ENCODE measurements around the gene PTPRD. TPM values are rescaled to one million over a fixed set of nuclear protein-coding genes. Genes with fewer than 3 reads are reported as not detected.

PTPRD gene
- total and polyA plus RNA-seq, 9 donors, result 16.2 to 231 (median 85.8) TPM

DNA sequence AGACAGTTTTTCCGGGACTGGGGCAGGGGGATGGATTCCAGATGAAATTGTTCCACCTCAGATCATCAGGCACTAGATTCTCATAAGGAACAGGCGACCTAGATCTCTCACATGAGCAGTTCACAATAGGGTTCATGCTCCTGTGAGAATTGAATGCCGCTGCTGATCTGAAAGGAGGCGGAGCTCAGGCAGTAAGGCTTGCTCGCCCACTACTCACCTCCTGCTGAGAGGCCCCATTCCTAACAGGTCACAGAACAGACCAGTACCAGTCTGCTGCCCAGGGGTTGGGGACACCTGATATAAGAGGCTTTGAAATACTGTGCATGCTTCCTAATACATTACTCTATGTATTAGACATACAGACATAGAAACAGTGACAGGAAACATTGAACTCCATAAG is 41.1 kb downstream of the PTPRD start:
- Histone ChIP-seq H3K4me3 (no peak overlapping the region), H3K27ac (no peak overlapping the region), H3K4me1 (ENCODE audit: insufficient read depth) (no peaks in the 10 kb centered on the region), H3K9me3 (no peaks in the 10 kb centered on the region), H3K27me3 (no peaks in the 10 kb centered on the region), H3K36me3 (no peaks in the 10 kb centered on the region)
- DNase-seq, result no peak
- WGBS, 3 donors, result 80 to 85% (median 85%) methylated on average over 5 of the region's 5 CpGs
- intact Hi-C loops (cut with DNase I), result loop anchor here in 1 of 4 donors (2.0 kb wide), 1 partner anchor 21 kb away; no protein-coding TSS in a partner anchor
- TF ChIP-seq CTCF (IDR thresholded peaks at IDR 0.05), result no peak
- TF ChIP-seq POLR2A (IDR thresholded peaks at IDR 0.05), result no peak
- no peak for TF ChIP-seq EP300 (IDR thresholded peaks at IDR 0.05)

DNA sequence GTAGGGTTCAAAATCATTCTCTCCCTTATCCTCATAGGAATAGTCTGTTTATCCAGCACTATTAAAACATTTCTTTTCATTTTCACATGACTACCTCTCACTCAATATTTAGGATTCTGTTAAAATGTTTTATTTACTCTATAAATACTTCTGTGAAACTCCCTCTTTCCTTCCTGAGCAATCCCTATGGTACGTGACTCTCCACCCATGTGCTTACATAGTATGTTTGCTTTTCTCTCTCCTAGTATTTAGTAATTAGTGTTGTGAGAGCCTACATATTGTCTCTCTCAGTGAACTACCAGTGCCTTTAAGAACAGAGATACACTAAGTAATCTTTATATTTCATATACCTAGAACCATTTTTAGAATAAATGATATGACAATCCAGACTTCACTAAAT is 46.0 kb downstream of the PTPRD start:
- no peaks in the 10 kb centered on the region for H3K27me3 ChIP-seq
- no peak overlapping the region for H3K4me3 ChIP-seq
- intact Hi-C loops (cut with DNase I), result no loop called here
- no peaks in the 10 kb centered on the region for H3K36me3 ChIP-seq
- H3K9me3 ChIP-seq, result no peaks in the 10 kb centered on the region
- DNase-seq, result no peak
- no peak for TF ChIP-seq POLR2A (IDR thresholded peaks at IDR 0.05)
- no peak for TF ChIP-seq EP300 (IDR thresholded peaks at IDR 0.05)
- no peak for TF ChIP-seq CTCF (IDR thresholded peaks at IDR 0.05)
- no peaks in the 10 kb centered on the region for H3K4me1 ChIP-seq (ENCODE audit: insufficient read depth)
- no peak overlapping the region for H3K27ac ChIP-seq
- 51 to 65% (median 58%) methylated on average over 1 of the region's 1 CpG for WGBS, 3 donors

GRCh38 chr9:10562581-10563343 is 50.0 kb downstream of the PTPRD start:
- H3K36me3 ChIP-seq, result no peaks in the 10 kb centered on the region
- no peak for DNase-seq
- H3K27me3 ChIP-seq, result no peaks in the 10 kb centered on the region
- no peak for TF ChIP-seq CTCF (IDR thresholded peaks at IDR 0.05)
- TF ChIP-seq POLR2A (IDR thresholded peaks at IDR 0.05), result no peak
- no peak for TF ChIP-seq EP300 (IDR thresholded peaks at IDR 0.05)
- intact Hi-C loops (cut with DNase I), result no loop called here
- H3K27ac ChIP-seq, result no peak overlapping the region
- no peak overlapping the region for H3K4me3 ChIP-seq
- no peaks in the 10 kb centered on the region for H3K4me1 ChIP-seq (ENCODE audit: insufficient read depth)
- WGBS, 3 donors, result 77 to 86% (median 84%) methylated on average over 1 of the region's 1 CpG
- H3K9me3 ChIP-seq, result no peaks in the 10 kb centered on the region

- intact Hi-C loops (cut with DNase I), result no loop called here
- H3K27me3 ChIP-seq, result no peaks in the 10 kb centered on the region
- no peaks in the 10 kb centered on the region for H3K4me1 ChIP-seq (ENCODE audit: insufficient read depth)
- no peak overlapping the region for H3K4me3 ChIP-seq
- H3K9me3 ChIP-seq, result no peaks in the 10 kb centered on the region
- 45 to 59% (median 46%) methylated on average over 1 of the region's 1 CpG for WGBS, 3 donors
- DNase-seq, result no peak
- no peaks in the 10 kb centered on the region for H3K36me3 ChIP-seq
- TF ChIP-seq POLR2A (IDR thresholded peaks at IDR 0.05) (no peak), CTCF (IDR thresholded peaks at IDR 0.05) (no peak), EP300 (IDR thresholded peaks at IDR 0.05) (no peak)
- no peak overlapping the region for H3K27ac ChIP-seq
Measured at GRCh38 chr9:10548348-10548747, 64.5 kb downstream of the PTPRD start.

All from ovary (tissue), 9 donors.